IMR-90 (cell line): Measurements from ENCODE around the gene CMTM6. TPM values are rescaled to one million over a fixed set of nuclear protein-coding genes. Genes with fewer than 3 reads are reported as not detected.

ENCODE experiments used
- ATAC-seq: fragments of 200-7000 bp; cut with Tn5 transposase; 2 replicates; pipeline ENCODE4 v1.9.1; 2020; ENCODE audit warnings: low read depth, mild to moderate bottlenecking, moderate library complexity
- BruUV-seq: library from RNA; stranded (reverse); fragments of 400-500 nt; replicated peaks from 2 replicates; lab custom pipeline; 2021; lab: Mats Ljungman, UMichigan
- CTCF ChIA-PET: fragments of 300-600 bp; formaldehyde crosslinking; extraction: SDS; loops from one replicate; lab custom pipeline; 2021; ENCODE audit warnings: antibody characterized with exemption; lab: Yijun Ruan, JAX
- POLR2A ChIA-PET: fragments of 300-600 bp; sonication (Branson Sonifier 250); formaldehyde crosslinking; loops from one replicate; lab custom pipeline; 2022; ENCODE audit warnings: antibody characterized with exemption; ENCODE audit not compliant: unreplicated experiment; lab: Charles Lee
- DNase-seq: peaks from one replicate; pipeline ENCODE4 v3.0.0; 2013
- H2AFZ ChIP-seq: replicated peaks from 2 replicates; pipeline ENCODE3; 2013; ENCODE audit warnings: low read length, mild to moderate bottlenecking; ENCODE audit not compliant: poor library complexity
- H2AK5ac ChIP-seq: 2 replicates; pipeline ENCODE4 v1.6.1; 2013; ENCODE audit warnings: low read depth, low read length, inconsistent platforms
- H2AK9ac ChIP-seq: replicated peaks from 2 replicates; pipeline ENCODE3; 2013; ENCODE audit warnings: mild to moderate bottlenecking, low read depth, low read length, moderate library complexity; ENCODE audit not compliant: poor library complexity
- H2BK120ac ChIP-seq: 2 replicates; pipeline ENCODE4 v1.6.1; 2013; ENCODE audit warnings: low read depth, low read length, inconsistent platforms
- H2BK15ac ChIP-seq: 3 replicates; pipeline ENCODE4 v1.6.1; 2013; ENCODE audit warnings: low read depth, low read length, inconsistent platforms
- H2BK20ac ChIP-seq: 2 replicates; pipeline ENCODE4 v1.6.1; 2013; ENCODE audit warnings: low read depth, mild to moderate bottlenecking, inconsistent platforms, low read length, moderate library complexity
- H2BK5ac ChIP-seq: 2 replicates; pipeline ENCODE4 v1.6.1; 2013; ENCODE audit warnings: mild to moderate bottlenecking, low read depth, low read length, inconsistent platforms; ENCODE audit not compliant: poor library complexity, severe bottlenecking
- H3K14ac ChIP-seq: replicated peaks from 2 replicates; pipeline ENCODE4 v1.6.1; 2013; ENCODE audit warnings: low read depth, low read length, inconsistent platforms
- H3K18ac ChIP-seq: 2 replicates; pipeline ENCODE4 v1.6.1; 2013; ENCODE audit warnings: low read depth, low read length, control low read depth
- H3K23ac ChIP-seq: 2 replicates; pipeline ENCODE4 v1.6.1; 2013; ENCODE audit warnings: low read depth, low read length, inconsistent platforms
- H3K27ac ChIP-seq: 2 replicates; pipeline ENCODE4 v1.5.1; 2013; ENCODE audit warnings: mild to moderate bottlenecking, control low read depth, low read length; ENCODE audit not compliant: insufficient read depth
- H3K27me3 ChIP-seq: 2 replicates; pipeline ENCODE4 v1.6.1; 2013; ENCODE audit warnings: low read length; ENCODE audit not compliant: control insufficient read depth, insufficient read depth
- H3K36me3 ChIP-seq: 2 replicates; pipeline ENCODE4 v1.6.1; 2013; ENCODE audit warnings: low read length, mixed read lengths; ENCODE audit not compliant: control insufficient read depth, insufficient read depth
- H3K4ac ChIP-seq: 2 replicates; pipeline ENCODE4 v1.6.1; 2013; ENCODE audit warnings: low read depth, low read length, inconsistent platforms
- H3K4me1 ChIP-seq: 2 replicates; pipeline ENCODE4 v1.6.1; 2013; ENCODE audit warnings: low read length, mixed read lengths; ENCODE audit not compliant: control insufficient read depth, insufficient read depth
- H3K4me2 ChIP-seq: 2 replicates; pipeline ENCODE4 v1.6.1; 2013; ENCODE audit warnings: low read depth, mild to moderate bottlenecking, control low read depth, low read length, moderate library complexity
- H3K4me3 ChIP-seq: 2 replicates; pipeline ENCODE4 v1.5.1; 2013; ENCODE audit warnings: low read depth, mild to moderate bottlenecking, control low read depth, low read length, moderate library complexity; ENCODE audit not compliant: insufficient read depth
- H3K56ac ChIP-seq: 2 replicates; pipeline ENCODE4 v1.6.1; 2013; ENCODE audit warnings: low read length, inconsistent platforms; ENCODE audit not compliant: insufficient read depth; ENCODE audit errors: extremely low read depth
- H3K79me1 ChIP-seq, 2 experiments: 2 replicates each; pipeline ENCODE4 v1.6.1; 2013; ENCODE audit warnings: low read length in 2 of 2, inconsistent platforms in 1 of 2, low read depth in 1 of 2
- H3K9ac ChIP-seq: 2 replicates; pipeline ENCODE4 v1.6.1; 2013; ENCODE audit warnings: low read depth, low read length, control low read depth
- H3K9me1 ChIP-seq: 2 replicates; pipeline ENCODE4 v1.6.1; 2013; ENCODE audit warnings: low read length, inconsistent platforms; ENCODE audit not compliant: insufficient read depth
- H3K9me3 ChIP-seq: 2 replicates; pipeline ENCODE4 v1.6.1; 2013; ENCODE audit warnings: low read length; ENCODE audit not compliant: control insufficient read depth, insufficient read depth
- H4K20me1 ChIP-seq: 2 replicates; pipeline ENCODE4 v1.6.1; 2013; ENCODE audit warnings: low read length, inconsistent platforms; ENCODE audit not compliant: insufficient read depth
- H4K5ac ChIP-seq: 2 replicates; pipeline ENCODE4 v1.6.1; 2013; ENCODE audit warnings: mild to moderate bottlenecking, low read depth, low read length, control low read depth
- H4K8ac ChIP-seq, 2 experiments: 2 replicates each; pipeline ENCODE4 v1.6.1; 2013; ENCODE audit warnings: low read depth in 2 of 2, low read length in 2 of 2, control low read depth in 1 of 2, inconsistent platforms in 1 of 2
- H4K91ac ChIP-seq: 2 replicates; pipeline ENCODE4 v1.6.1; 2013; ENCODE audit warnings: low read depth, low read length, inconsistent platforms; ENCODE audit not compliant: insufficient read depth
- BHLHE40 ChIP-seq: fragments of 150-350 bp; IDR thresholded peaks from 2 replicates; pipeline ENCODE4 v1.6.1; 2016; ENCODE audit warnings: mild to moderate bottlenecking, low read depth, low read length
- CEBPB ChIP-seq: IDR thresholded peaks from 2 replicates; pipeline ENCODE4 v1.6.1; 2012; ENCODE audit warnings: low read depth, low read length, improper control_type of control experiment
- CHD1 ChIP-seq: IDR thresholded peaks from 2 replicates; pipeline ENCODE4 v1.6.1; 2012; ENCODE audit warnings: low read depth, low read length, improper control_type of control experiment
- CTCF ChIP-seq: conservative IDR thresholded peaks from 2 replicates; pipeline ENCODE4 v1.5.1; 2012; ENCODE audit warnings: mild to moderate bottlenecking, low read depth, low read length, improper control_type of control experiment
- ELK1 ChIP-seq: fragments of 150-350 bp; IDR thresholded peaks from 2 replicates; pipeline ENCODE4 v1.6.1; 2016; ENCODE audit warnings: low read depth, mild to moderate bottlenecking, low read length, moderate library complexity, borderline replicate concordance
- FOS ChIP-seq: fragments of 150-350 bp; IDR thresholded peaks from 2 replicates; pipeline ENCODE4 v1.6.1; 2016; ENCODE audit warnings: low read depth, low read length
- MAFK ChIP-seq: IDR thresholded peaks from 2 replicates; pipeline ENCODE4 v1.6.1; 2012; ENCODE audit warnings: low read depth, low read length, improper control_type of control experiment
- MAZ ChIP-seq: IDR thresholded peaks from 2 replicates; pipeline ENCODE4 v1.6.1; 2012; ENCODE audit warnings: low read depth, mild to moderate bottlenecking, low read length, improper control_type of control experiment, moderate library complexity, borderline replicate concordance
- MXI1 ChIP-seq: IDR thresholded peaks from 2 replicates; pipeline ENCODE4 v1.6.1; 2012; ENCODE audit warnings: low read depth, mild to moderate bottlenecking, low read length, moderate library complexity, borderline replicate concordance
- NFE2L2 ChIP-seq: fragments of 150-350 bp; IDR thresholded peaks from 2 replicates; pipeline ENCODE4 v1.6.1; 2016; ENCODE audit warnings: low read depth, mild to moderate bottlenecking, low read length
- POLR2A ChIP-seq: IDR thresholded peaks from 2 replicates; pipeline ENCODE4 v1.6.1; 2012; ENCODE audit warnings: mild to moderate bottlenecking, low read depth, low read length
- RAD21 ChIP-seq: IDR thresholded peaks from 2 replicates; pipeline ENCODE4 v1.6.1; 2012; ENCODE audit warnings: low read length, improper control_type of control experiment
- RCOR1 ChIP-seq: IDR thresholded peaks from 2 replicates; pipeline ENCODE4 v1.6.1; 2012; ENCODE audit warnings: mild to moderate bottlenecking, low read length, improper control_type of control experiment; ENCODE audit not compliant: insufficient replicate concordance
- RFX5 ChIP-seq: IDR thresholded peaks from 2 replicates; pipeline ENCODE4 v1.8.0; 2012; ENCODE audit warnings: low read depth, mild to moderate bottlenecking, low read length, moderate library complexity
- SMC3 ChIP-seq: fragments of 150-350 bp; IDR thresholded peaks from 2 replicates; pipeline ENCODE4 v1.6.1; 2016; ENCODE audit warnings: low read depth, mild to moderate bottlenecking, antibody characterized with exemption, low read length, moderate library complexity
- USF2 ChIP-seq: fragments of 150-350 bp; IDR thresholded peaks from 2 replicates; pipeline ENCODE4 v1.6.1; 2017; ENCODE audit warnings: mild to moderate bottlenecking, antibody characterized with exemption, low read length, low read depth
- WGBS, 2 experiments: methylation state at CpG; one replicate each; pipeline versions ENCODE4 v1.1.5 to v1.1.7; 2013; ENCODE audit warnings: missing lambda C conversion rate in 2 of 2; ENCODE audit not compliant: insufficient read length in 1 of 2; ENCODE audit errors: extremely low coverage in 2 of 2; 5-methylcytosine and 5-hydroxymethylcytosine counted together
- dilution Hi-C: fragments of 300-500 bp; cut with HindIII; formaldehyde crosslinking; loops from one replicate; pipeline ENCODE4 v1.14.3; 2018; ENCODE audit warnings: low sequenced_read_pairs; ENCODE audit not compliant: unreplicated experiment
- in situ Hi-C: fragments of 300-500 bp; cut with MboI; formaldehyde crosslinking; loops from 3 replicates; pipeline ENCODE4 v1.14.3; 2019; ENCODE audit warnings: low sequenced_read_pairs, inconsistent platforms, mixed read lengths
- intact Hi-C: fragments of 100-400 bp; cut with micrococcal nuclease; formaldehyde crosslinking; loops from 2 replicates; pipeline ENCODE4 v1.10.0; 2022
- polyA plus RNA-seq, 3 experiments: library from polyadenylated mRNA; depleted of rRNA; stranded (reverse); fragments of >200 nt; gene quantifications; 2 replicates each; pipeline ENCODE4 v1.2.3, GENCODE V29; 2012; ENCODE audit warnings: low replicate concordance in 1 of 3
- total RNA-seq: library from RNA; depleted of rRNA; stranded (reverse); fragments of >200 nt; gene quantifications from 2 replicates; pipeline ENCODE4 v1.2.3, GENCODE V29; 2012

CMTM6 gene
- total and polyA plus RNA-seq, 2 of the 4 experiments (the other 2 are of a cell fraction), result 29.4 to 36.6 TPM

DNA sequence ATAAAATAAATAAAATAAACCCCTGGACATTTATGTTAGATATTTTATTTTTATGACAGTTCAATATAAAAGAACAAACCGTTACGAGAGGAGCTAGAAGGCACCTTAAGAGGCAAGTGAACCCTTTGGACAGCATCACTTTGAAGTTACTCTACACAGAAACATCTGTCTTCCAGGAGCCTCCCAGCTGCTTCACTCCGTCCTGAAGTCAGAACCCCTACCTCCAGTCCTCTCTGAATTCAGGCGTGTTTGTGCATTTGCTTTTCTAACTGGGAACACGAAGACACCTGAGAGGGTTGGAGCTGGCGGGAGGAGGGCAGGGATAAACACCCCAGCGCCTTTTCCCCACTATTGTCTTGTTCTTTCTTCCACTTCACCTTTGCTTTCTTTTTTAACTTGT, 64.8 kb downstream of the CMTM6 start:
- no CpG with 5 or more reads among the region's 7 CpGs for WGBS, 2 experiments
- H2BK15ac ChIP-seq, result no peak overlapping the region
- no peak for ATAC-seq
- no peak overlapping the region for H4K8ac ChIP-seq
- H3K9ac ChIP-seq, result no peak overlapping the region
- H3K27me3 ChIP-seq, result no peaks in the 10 kb centered on the region
- no peak overlapping the region for H2BK20ac ChIP-seq
- dilution Hi-C loops (no loop called here), in situ Hi-C loops (no loop called here), intact Hi-C loops (no loop called here)
- no peaks in the 10 kb centered on the region for H3K9me3 ChIP-seq
- H3K18ac ChIP-seq, result no peak overlapping the region
- no TSS peak for BruUV-seq
- TF ChIP-seq CHD1, result no peak
- TF ChIP-seq RCOR1, result no peak
- TF ChIP-seq FOS, result no peak
- no peak for TF ChIP-seq MXI1
- no peak for TF ChIP-seq RAD21
- no peak for TF ChIP-seq USF2
- TF ChIP-seq MAZ, result no peak
- no peak for TF ChIP-seq MAFK
- no peak for TF ChIP-seq ELK1
- TF ChIP-seq BHLHE40, result no peak
- TF ChIP-seq CEBPB, result no peak
- TF ChIP-seq SMC3, result no peak
- no peak for TF ChIP-seq NFE2L2
- TF ChIP-seq POLR2A, result no peak
- TF ChIP-seq CTCF, result no peak
- TF ChIP-seq RFX5, result no peak
- H4K91ac ChIP-seq, result no peak overlapping the region
- no peak overlapping the region for H3K4me3 ChIP-seq
- ChIA-PET CTCF (no interaction called here), POLR2A (no interaction called here)
- peaks cover 5% of the 10 kb centered on the region; the same call in 1 of the 2 replicates for H3K9me1 ChIP-seq
- no peaks in the 10 kb centered on the region for H3K36me3 ChIP-seq
- H2BK120ac ChIP-seq, result no peak overlapping the region
- H2AK9ac ChIP-seq, result no peak overlapping the region
- no peak overlapping the region for H3K27ac ChIP-seq
- peaks cover 3% of the 10 kb centered on the region; the same call in 1 of the 2 replicates for H4K20me1 ChIP-seq
- no peak overlapping the region for H3K14ac ChIP-seq
- no peak overlapping the region for H2BK5ac ChIP-seq
- no peak overlapping the region for H4K5ac ChIP-seq
- peaks cover 6 to 22% of the 10 kb centered on the region in 2 experiments for H3K79me1 ChIP-seq
- H2AK5ac ChIP-seq, result no peak overlapping the region
- no peak overlapping the region for H3K4me2 ChIP-seq
- H2AFZ ChIP-seq, result no peak overlapping the region
- H3K4ac ChIP-seq, result no peak overlapping the region
- no peak overlapping the region for H3K56ac ChIP-seq
- peaks cover 2% of the 10 kb centered on the region for H3K4me1 ChIP-seq
- no peak overlapping the region for H3K23ac ChIP-seq
- no peak for DNase-seq
